Neural cell (in vitro differentiated cells): ENCODE results near the gene PEA15. TPM values are rescaled to one million over a fixed set of nuclear protein-coding genes. Genes with fewer than 3 reads are reported as not detected.

Experiments
- H2AFZ ChIP-seq: fragments of 200-600, 300-800 bp; sonication (generic), shearing (Covaris generic); 2 replicates; pipeline ENCODE4 v1.6.0; 2014; ENCODE audit warnings: low read depth, mild to moderate bottlenecking, antibody characterized with exemption, low read length, moderate library complexity
- H3F3A ChIP-seq: fragments of 200-600 bp; shearing (Covaris generic); 2 replicates; pipeline ENCODE4 v1.6.1; 2016; ENCODE audit warnings: mild to moderate bottlenecking, moderate library complexity, mixed read lengths, antibody characterized with exemption, low read length; ENCODE audit not compliant: insufficient read depth, poor library complexity, severe bottlenecking
- H3K27ac ChIP-seq: fragments of 200-600, 300-800 bp; sonication (generic), shearing (Covaris generic); 2 replicates; pipeline ENCODE4 v1.5.1; 2014; ENCODE audit warnings: mild to moderate bottlenecking, low read length, moderate library complexity
- H3K27me3 ChIP-seq: fragments of 300-800, 200-600 bp; sonication (generic), shearing (Covaris generic); 2 replicates; pipeline ENCODE4 v1.6.0; 2014; ENCODE audit warnings: mild to moderate bottlenecking, low read depth, low read length, moderate library complexity; ENCODE audit not compliant: insufficient read depth
- H3K36me3 ChIP-seq: fragments of 300-800, 200-600 bp; sonication (generic), shearing (Covaris generic); 2 replicates; pipeline ENCODE4 v1.5.1; 2014; ENCODE audit warnings: mild to moderate bottlenecking, antibody characterized with exemption, low read length, moderate library complexity; ENCODE audit not compliant: insufficient read depth
- H3K4me2 ChIP-seq: fragments of 300-800, 200-600 bp; sonication (generic), shearing (Covaris generic); 2 replicates; pipeline ENCODE4 v1.6.0; 2014; ENCODE audit warnings: mild to moderate bottlenecking, low read length
- H3K4me3 ChIP-seq: fragments of 300-800, 200-600 bp; sonication (generic), shearing (Covaris generic); 2 replicates; pipeline ENCODE4 v1.5.1; 2014; ENCODE audit warnings: mild to moderate bottlenecking, low read length, moderate library complexity
- H3K79me2 ChIP-seq: fragments of 200-600 bp; shearing (Covaris generic); replicated peaks from 2 replicates; pipeline ENCODE4 v1.6.0; 2014; ENCODE audit warnings: mild to moderate bottlenecking, low read length, moderate library complexity; ENCODE audit not compliant: insufficient read depth
- H3K9ac ChIP-seq: fragments of 300-800, 200-600 bp; sonication (generic), shearing (Covaris generic); 2 replicates; pipeline ENCODE4 v1.6.1; 2016; ENCODE audit warnings: mild to moderate bottlenecking, low read length, mixed read lengths
- H3K9me2 ChIP-seq: fragments of 200-600 bp; shearing (Covaris generic); 2 replicates; pipeline ENCODE4 v1.6.1; 2016; ENCODE audit warnings: mild to moderate bottlenecking, low read length, mixed read lengths; ENCODE audit not compliant: insufficient read depth
- H3K9me3 ChIP-seq: fragments of 200-600, 300-800 bp; sonication (generic), shearing (Covaris generic); 2 replicates; pipeline ENCODE4 v1.6.1; 2016; ENCODE audit warnings: mild to moderate bottlenecking, mixed run types, low read length, moderate library complexity, mixed read lengths
- H4K20me1 ChIP-seq: fragments of 200-600 bp; shearing (Covaris generic); 2 replicates; pipeline ENCODE4 v1.6.1; 2016; ENCODE audit warnings: mild to moderate bottlenecking, mixed run types; ENCODE audit not compliant: insufficient read depth
- EP300 ChIP-seq: fragments of 450-650 bp; conservative IDR thresholded peaks from 2 replicates; pipeline ENCODE4 v1.6.1; 2014; ENCODE audit warnings: antibody characterized with exemption, mild to moderate bottlenecking, moderate library complexity; ENCODE audit not compliant: poor library complexity, severe bottlenecking
- EZH2 ChIP-seq: fragments of 200-600, 300-800 bp; shearing (Covaris generic), sonication (generic); IDR thresholded peaks from 2 replicates; pipeline ENCODE4 v1.6.1; 2014; ENCODE audit warnings: antibody characterized with exemption, low read length, borderline replicate concordance, mild to moderate bottlenecking; ENCODE audit not compliant: insufficient read depth, poor library complexity, severe bottlenecking
- MXI1 ChIP-seq: fragments of 450-650 bp; conservative IDR thresholded peaks from 2 replicates; pipeline ENCODE4 v1.6.1; 2014; ENCODE audit warnings: antibody characterized with exemption, mild to moderate bottlenecking; ENCODE audit not compliant: poor library complexity, severe bottlenecking
- POLR2AphosphoS5 ChIP-seq: IDR thresholded peaks from 2 replicates; pipeline ENCODE4 v1.6.1; 2012
- RAD21 ChIP-seq: fragments of 450-650 bp; conservative IDR thresholded peaks from 2 replicates; pipeline ENCODE4 v1.6.1; 2014; ENCODE audit warnings: antibody characterized with exemption, mild to moderate bottlenecking, moderate library complexity
- SMC3 ChIP-seq: fragments of 450-650 bp; conservative IDR thresholded peaks from 2 replicates; pipeline ENCODE4 v1.6.1; 2014; ENCODE audit warnings: antibody characterized with exemption, mild to moderate bottlenecking, moderate library complexity; ENCODE audit not compliant: poor library complexity
- TAF1 ChIP-seq: IDR thresholded peaks from 2 replicates; pipeline ENCODE4 v1.6.1; 2012; ENCODE audit warnings: low read depth
- polyA plus RNA-seq: library from polyadenylated mRNA; depleted of rRNA; stranded (reverse); fragments of >200 nt; gene quantifications from 2 replicates; pipeline ENCODE4 v1.2.3, GENCODE V29; 2014
- TF ChIP-seq, protein P1 (sequence below): IDR thresholded peaks from 2 replicates; pipeline ENCODE4 v1.6.1; 2012; ENCODE audit warnings: borderline replicate concordance
- TF ChIP-seq, protein P2 (sequence below): fragments of 450-650 bp; IDR thresholded peaks from 2 replicates; pipeline ENCODE4 v1.5.1; 2014; ENCODE audit warnings: antibody characterized with exemption, mild to moderate bottlenecking, moderate library complexity; ENCODE audit not compliant: poor library complexity, severe bottlenecking

PEA15 gene
- polyA plus RNA-seq, 1 donor from 2014 or later, result 46.4 TPM

DNA sequence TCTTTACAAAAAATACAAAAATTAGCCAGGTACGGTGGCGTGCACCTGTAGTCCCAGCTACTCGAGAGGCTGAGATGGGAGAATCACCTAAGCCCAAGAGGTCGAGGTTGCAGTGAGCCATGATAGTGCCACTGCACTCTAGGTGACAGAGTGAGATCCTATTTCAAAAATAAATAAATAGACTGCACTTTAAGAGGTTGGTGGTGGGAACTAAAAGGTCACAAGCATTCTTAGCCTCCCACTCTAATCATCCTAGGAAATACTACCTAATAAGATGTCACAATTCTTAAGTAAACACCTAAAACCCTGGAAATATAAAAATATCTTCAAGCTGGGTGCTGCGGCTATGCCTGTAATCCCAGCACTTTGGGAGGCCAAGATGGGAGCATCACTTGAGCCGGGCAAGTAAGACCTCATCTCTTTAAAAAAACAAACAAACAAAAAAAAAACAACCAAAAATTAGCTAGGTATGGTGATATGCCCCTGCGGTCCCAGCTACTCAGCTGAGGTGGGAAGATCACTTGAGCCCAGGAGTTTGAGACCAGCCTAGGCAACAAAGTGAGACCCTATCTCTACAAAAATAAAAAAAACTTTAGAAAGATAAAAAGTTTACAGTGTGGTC is 53.1 kb downstream of the PEA15 start:
- Histone ChIP-seq H4K20me1 (no peaks in the 10 kb centered on the region), H2AFZ (no peak overlapping the region), H3K4me3 (no peak overlapping the region), H3K9me3 (no peaks in the 10 kb centered on the region), H3K9me2 (no peaks in the 10 kb centered on the region), H3F3A (no peaks in the 10 kb centered on the region), H3K27ac (no peak overlapping the region), H3K36me3 (no peaks in the 10 kb centered on the region), H3K9ac (no peak overlapping the region), H3K27me3 (no peaks in the 10 kb centered on the region), H3K79me2 (peaks cover 46% of the 10 kb centered on the region), H3K4me2 (no peak overlapping the region)
- TF ChIP-seq, protein P1, sequence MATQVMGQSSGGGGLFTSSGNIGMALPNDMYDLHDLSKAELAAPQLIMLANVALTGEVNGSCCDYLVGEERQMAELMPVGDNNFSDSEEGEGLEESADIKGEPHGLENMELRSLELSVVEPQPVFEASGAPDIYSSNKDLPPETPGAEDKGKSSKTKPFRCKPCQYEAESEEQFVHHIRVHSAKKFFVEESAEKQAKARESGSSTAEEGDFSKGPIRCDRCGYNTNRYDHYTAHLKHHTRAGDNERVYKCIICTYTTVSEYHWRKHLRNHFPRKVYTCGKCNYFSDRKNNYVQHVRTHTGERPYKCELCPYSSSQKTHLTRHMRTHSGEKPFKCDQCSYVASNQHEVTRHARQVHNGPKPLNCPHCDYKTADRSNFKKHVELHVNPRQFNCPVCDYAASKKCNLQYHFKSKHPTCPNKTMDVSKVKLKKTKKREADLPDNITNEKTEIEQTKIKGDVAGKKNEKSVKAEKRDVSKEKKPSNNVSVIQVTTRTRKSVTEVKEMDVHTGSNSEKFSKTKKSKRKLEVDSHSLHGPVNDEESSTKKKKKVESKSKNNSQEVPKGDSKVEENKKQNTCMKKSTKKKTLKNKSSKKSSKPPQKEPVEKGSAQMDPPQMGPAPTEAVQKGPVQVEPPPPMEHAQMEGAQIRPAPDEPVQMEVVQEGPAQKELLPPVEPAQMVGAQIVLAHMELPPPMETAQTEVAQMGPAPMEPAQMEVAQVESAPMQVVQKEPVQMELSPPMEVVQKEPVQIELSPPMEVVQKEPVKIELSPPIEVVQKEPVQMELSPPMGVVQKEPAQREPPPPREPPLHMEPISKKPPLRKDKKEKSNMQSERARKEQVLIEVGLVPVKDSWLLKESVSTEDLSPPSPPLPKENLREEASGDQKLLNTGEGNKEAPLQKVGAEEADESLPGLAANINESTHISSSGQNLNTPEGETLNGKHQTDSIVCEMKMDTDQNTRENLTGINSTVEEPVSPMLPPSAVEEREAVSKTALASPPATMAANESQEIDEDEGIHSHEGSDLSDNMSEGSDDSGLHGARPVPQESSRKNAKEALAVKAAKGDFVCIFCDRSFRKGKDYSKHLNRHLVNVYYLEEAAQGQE, result no peak
- TF ChIP-seq SMC3 (no peak), TAF1 (no peak), EP300 (no peak), EZH2 (no peak), RAD21 (no peak), MXI1 (no peak), POLR2AphosphoS5 (no peak)
- TF ChIP-seq, protein P2, sequence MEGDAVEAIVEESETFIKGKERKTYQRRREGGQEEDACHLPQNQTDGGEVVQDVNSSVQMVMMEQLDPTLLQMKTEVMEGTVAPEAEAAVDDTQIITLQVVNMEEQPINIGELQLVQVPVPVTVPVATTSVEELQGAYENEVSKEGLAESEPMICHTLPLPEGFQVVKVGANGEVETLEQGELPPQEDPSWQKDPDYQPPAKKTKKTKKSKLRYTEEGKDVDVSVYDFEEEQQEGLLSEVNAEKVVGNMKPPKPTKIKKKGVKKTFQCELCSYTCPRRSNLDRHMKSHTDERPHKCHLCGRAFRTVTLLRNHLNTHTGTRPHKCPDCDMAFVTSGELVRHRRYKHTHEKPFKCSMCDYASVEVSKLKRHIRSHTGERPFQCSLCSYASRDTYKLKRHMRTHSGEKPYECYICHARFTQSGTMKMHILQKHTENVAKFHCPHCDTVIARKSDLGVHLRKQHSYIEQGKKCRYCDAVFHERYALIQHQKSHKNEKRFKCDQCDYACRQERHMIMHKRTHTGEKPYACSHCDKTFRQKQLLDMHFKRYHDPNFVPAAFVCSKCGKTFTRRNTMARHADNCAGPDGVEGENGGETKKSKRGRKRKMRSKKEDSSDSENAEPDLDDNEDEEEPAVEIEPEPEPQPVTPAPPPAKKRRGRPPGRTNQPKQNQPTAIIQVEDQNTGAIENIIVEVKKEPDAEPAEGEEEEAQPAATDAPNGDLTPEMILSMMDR, result no peak

DNA sequence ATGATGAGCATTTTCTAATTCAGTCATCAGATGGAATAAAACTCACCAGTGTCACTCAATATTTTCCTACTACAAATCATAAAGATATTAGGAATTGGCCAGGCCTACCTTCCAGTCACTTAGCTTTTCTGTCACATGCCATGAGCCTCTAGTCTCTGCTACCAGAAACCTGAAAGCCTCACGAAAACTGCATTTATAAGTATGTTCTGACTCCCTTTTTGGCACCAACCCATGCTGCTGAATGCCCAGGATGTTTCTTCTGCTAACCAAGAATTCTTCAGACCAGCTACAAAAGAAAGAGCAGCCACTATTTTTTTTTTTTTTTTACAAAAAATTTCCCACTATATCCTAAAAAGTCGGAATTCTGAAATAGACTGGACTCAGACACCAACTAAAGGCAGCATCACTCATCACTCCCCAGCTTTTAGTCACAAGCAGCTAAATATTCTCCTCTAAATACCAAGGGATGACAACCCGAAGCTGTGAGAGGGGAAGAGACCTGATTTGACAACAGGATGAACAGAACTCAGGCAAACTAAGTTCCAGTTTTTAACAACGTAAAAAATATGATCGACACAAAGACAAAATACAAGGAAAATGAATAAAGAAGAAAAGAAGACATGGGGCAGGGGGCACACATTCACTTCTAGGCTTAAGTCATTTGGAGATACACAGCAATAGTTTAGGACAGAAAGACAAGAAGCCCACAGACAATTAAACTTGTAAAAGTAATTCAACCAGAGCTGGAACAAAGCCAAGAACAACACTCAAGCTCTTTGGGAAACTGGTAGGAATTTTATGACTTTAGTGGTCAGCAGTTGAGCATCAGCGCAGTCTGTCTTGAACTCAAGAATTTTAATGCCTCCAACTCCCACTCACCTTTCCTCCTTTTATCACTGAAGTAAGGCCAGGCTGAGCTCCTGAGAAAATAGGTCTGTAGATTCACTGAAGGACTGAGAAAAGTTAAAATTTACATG is 55.5 kb downstream of the PEA15 start:
- Histone ChIP-seq H3K4me2 (peak overlapping the region; percentile 99), H3K9me2 (no peaks in the 10 kb centered on the region), H3K4me3 (peak overlapping the region; percentile 84), H3K27me3 (no peaks in the 10 kb centered on the region), H2AFZ (no peak overlapping the region), H3K9me3 (no peaks in the 10 kb centered on the region), H3K27ac (peak overlapping the region; percentile 93), H3F3A (no peaks in the 10 kb centered on the region), H3K36me3 (no peaks in the 10 kb centered on the region), H4K20me1 (no peaks in the 10 kb centered on the region), H3K9ac (peak overlapping the region; percentile 96), H3K79me2 (peaks cover 46% of the 10 kb centered on the region)
- TF ChIP-seq RAD21, result no peak
- TF ChIP-seq, protein P2, result no peak
- TF ChIP-seq, protein P1, result no peak
- no peak for TF ChIP-seq SMC3
- no peak for TF ChIP-seq MXI1
- no peak for TF ChIP-seq EP300
- no peak for TF ChIP-seq EZH2
- no peak for TF ChIP-seq TAF1
- no peak for TF ChIP-seq POLR2AphosphoS5
